Lung (tissue), 12 donors: Measurements from ENCODE around the gene THEM5. TPM values are rescaled to one million over a fixed set of nuclear protein-coding genes. Genes with fewer than 3 reads are reported as not detected.
"Not testable (repeated sequence)": the region's sequence is repeated elsewhere in the genome, so short reads cannot be mapped to it uniquely, and the experiment has no call there.

Experiments used
- ATAC-seq: fragments of 200-7000 bp; cut with Tn5 transposase; one replicate; pipeline ENCODE4 v1.9.1; 2020; ENCODE audit warnings: moderate number of reproducible peaks; ENCODE audit not compliant: insufficient read depth, low FRiP score
- DNase-seq, 3 donors: peaks; one replicate each; pipeline ENCODE4 v3.0.0-alpha.2; 2013 to 2017
- H3K27ac ChIP-seq, 2 donors: one replicate each; pipeline ENCODE4 v1.5.1; 2013; ENCODE audit warnings: mild to moderate bottlenecking in 2 of 2, moderate library complexity in 2 of 2, control low read depth in 1 of 2, inconsistent platforms in 1 of 2, low read depth in 1 of 2, low read length in 1 of 2
- H3K27me3 ChIP-seq, 3 donors: one replicate each; pipeline ENCODE4 v1.5.1; 2013; ENCODE audit warnings: low read length in 2 of 3; ENCODE audit not compliant: control insufficient read depth in 3 of 3, insufficient read depth in 3 of 3
- H3K36me3 ChIP-seq, 4 donors: one replicate each; pipeline ENCODE4 v1.5.1; 2013; ENCODE audit warnings: low read length in 4 of 4, mild to moderate bottlenecking in 1 of 4, moderate library complexity in 1 of 4; ENCODE audit not compliant: control insufficient read depth in 4 of 4, insufficient read depth in 4 of 4
- H3K4me1 ChIP-seq, 5 donors: one replicate each; pipeline ENCODE4 v1.5.1; 2013; ENCODE audit warnings: low read length in 5 of 5, mild to moderate bottlenecking in 2 of 5, moderate library complexity in 1 of 5; ENCODE audit not compliant: control insufficient read depth in 5 of 5, insufficient read depth in 5 of 5
- H3K4me3 ChIP-seq: one replicate; pipeline ENCODE4 v1.5.1; 2013; ENCODE audit warnings: mild to moderate bottlenecking, control low read depth, moderate library complexity
- H3K9ac ChIP-seq, 2 donors: one replicate each; pipeline ENCODE4 v1.5.1; 2013; ENCODE audit warnings: low read length in 2 of 2, control low read depth in 1 of 2; ENCODE audit not compliant: insufficient read depth in 1 of 2
- H3K9me3 ChIP-seq, 4 donors: one replicate each; pipeline ENCODE4 v1.5.1; 2013; ENCODE audit warnings: low read length in 3 of 4, mild to moderate bottlenecking in 1 of 4, moderate library complexity in 1 of 4; ENCODE audit not compliant: control insufficient read depth in 4 of 4, insufficient read depth in 3 of 4
- WGBS, 2 donors: extraction: QIAGEN DNeasy Blood & Tissue Kit; methylation state at CpG; one replicate each; pipeline ENCODE4 v1.1.7; 2013; 5-methylcytosine and 5-hydroxymethylcytosine counted together
- polyA plus RNA-seq, 2 donors: library from polyadenylated mRNA; stranded (reverse); fragments of 200-250 nt; gene quantifications; one replicate each; pipeline ENCODE4 v1.2.1, GENCODE V29; 2013
- total RNA-seq, 2 donors: library from RNA; depleted of rRNA in 1 of 2; stranded (reverse); fragments of >200 nt in 1 of 2; gene quantifications; one replicate each; pipeline ENCODE4 v1.2.1, GENCODE V29; 2014 to 2021
- TF ChIP-seq, protein P1 (sequence below): IDR thresholded peaks from 2 replicates; pipeline ENCODE4 v1.5.1; 2012; ENCODE audit warnings: mild to moderate bottlenecking; ENCODE audit errors: control extremely low read depth, extremely low read depth
- donor health status: control.
- donor health status: control.
- donor health status: Bipolar disorder and iron deficiency.
- donor health status: healthy.
- donor health status: DM: yes; HTN: yes; CAD: no.

The THEM5 gene
- total and polyA plus RNA-seq, 4 donors = not detected

GRCh38 chr1:151891512-151891911 lies 38.0 kb upstream of the THEM5 start:
- Histone ChIP-seq H3K4me3 (no peak overlapping the region), H3K27me3 (no peaks in the 10 kb centered on the region), H3K9ac (no peak overlapping the region), H3K9me3 (no peaks in the 10 kb centered on the region), H3K4me1 (no peaks in the 10 kb centered on the region), H3K36me3 (peaks cover 2 to 15% (median 13%) of the 10 kb centered on the region in 4 donors), H3K27ac (no peak overlapping the region)
- no peak for ATAC-seq
- no peak for DNase-seq
- 74 to 80% methylated on average over 3 of the region's 3 CpGs for WGBS, 2 donors
- TF ChIP-seq, protein P1, sequence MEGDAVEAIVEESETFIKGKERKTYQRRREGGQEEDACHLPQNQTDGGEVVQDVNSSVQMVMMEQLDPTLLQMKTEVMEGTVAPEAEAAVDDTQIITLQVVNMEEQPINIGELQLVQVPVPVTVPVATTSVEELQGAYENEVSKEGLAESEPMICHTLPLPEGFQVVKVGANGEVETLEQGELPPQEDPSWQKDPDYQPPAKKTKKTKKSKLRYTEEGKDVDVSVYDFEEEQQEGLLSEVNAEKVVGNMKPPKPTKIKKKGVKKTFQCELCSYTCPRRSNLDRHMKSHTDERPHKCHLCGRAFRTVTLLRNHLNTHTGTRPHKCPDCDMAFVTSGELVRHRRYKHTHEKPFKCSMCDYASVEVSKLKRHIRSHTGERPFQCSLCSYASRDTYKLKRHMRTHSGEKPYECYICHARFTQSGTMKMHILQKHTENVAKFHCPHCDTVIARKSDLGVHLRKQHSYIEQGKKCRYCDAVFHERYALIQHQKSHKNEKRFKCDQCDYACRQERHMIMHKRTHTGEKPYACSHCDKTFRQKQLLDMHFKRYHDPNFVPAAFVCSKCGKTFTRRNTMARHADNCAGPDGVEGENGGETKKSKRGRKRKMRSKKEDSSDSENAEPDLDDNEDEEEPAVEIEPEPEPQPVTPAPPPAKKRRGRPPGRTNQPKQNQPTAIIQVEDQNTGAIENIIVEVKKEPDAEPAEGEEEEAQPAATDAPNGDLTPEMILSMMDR = no peak

DNA sequence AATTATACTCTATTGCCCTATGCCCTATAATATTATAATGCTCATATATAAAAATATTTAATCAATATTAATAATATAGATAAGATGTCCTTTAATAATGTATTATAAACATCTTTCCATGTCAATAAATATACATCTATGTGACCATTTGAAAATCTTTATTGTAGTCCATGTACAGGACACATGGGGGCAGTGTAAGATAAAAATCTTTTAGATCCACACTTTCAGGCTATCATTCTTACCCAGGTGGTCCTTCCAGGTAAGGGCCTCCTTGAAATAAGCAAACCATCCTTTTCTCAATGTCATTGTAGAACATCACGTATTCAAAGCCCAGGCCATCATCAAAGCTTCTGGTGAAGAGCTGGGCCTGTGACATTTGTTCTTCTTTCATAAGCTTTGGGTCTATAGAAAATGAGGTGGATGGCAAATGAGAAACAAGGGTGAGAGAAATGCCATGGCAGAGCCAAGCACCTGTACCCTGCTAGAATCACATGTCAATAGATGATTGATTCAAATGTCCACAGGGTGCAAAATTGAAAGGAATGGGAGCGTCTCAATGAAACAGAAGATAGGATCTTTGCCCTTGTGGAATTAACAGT lies 35.6 kb upstream of the THEM5 start:
- peak in 1 of 3 donors; percentile 8 for DNase-seq
- Histone ChIP-seq H3K9me3 (no peaks in the 10 kb centered on the region), H3K36me3 (peaks cover 2 to 15% (median 13%) of the 10 kb centered on the region in 4 donors)

GRCh38 chr1:151887028-151887427 lies 33.5 kb upstream of the THEM5 start:
- TF ChIP-seq, protein P1 = no peak
- H3K27ac ChIP-seq = no peak overlapping the region
- no peak overlapping the region for H3K4me3 ChIP-seq
- DNase-seq (no peak), ATAC-seq (no peak)
- 91 to 100% methylated on average over 1 of the region's 1 CpG for WGBS, 2 donors
- H3K9me3 ChIP-seq = no peaks in the 10 kb centered on the region
- no peaks in the 10 kb centered on the region for H3K27me3 ChIP-seq
- peaks cover 0 to 7% (median 5%) of the 10 kb centered on the region in 4 donors for H3K36me3 ChIP-seq
- no peak overlapping the region for H3K9ac ChIP-seq
- H3K4me1 ChIP-seq = no peaks in the 10 kb centered on the region

More for the DNA sequence above, 35.6 kb upstream of the THEM5 start:
- no peaks in the 10 kb centered on the region for H3K4me1 ChIP-seq
- 94 to 99% methylated on average over 2 of the region's 2 CpGs for WGBS, 2 donors
- no peak overlapping the region for H3K9ac ChIP-seq
- TF ChIP-seq, protein P1 = no peak
- no peak for ATAC-seq
- H3K4me3 ChIP-seq = no peak overlapping the region
- H3K27me3 ChIP-seq = no peaks in the 10 kb centered on the region
- no peak overlapping the region for H3K27ac ChIP-seq

DNA sequence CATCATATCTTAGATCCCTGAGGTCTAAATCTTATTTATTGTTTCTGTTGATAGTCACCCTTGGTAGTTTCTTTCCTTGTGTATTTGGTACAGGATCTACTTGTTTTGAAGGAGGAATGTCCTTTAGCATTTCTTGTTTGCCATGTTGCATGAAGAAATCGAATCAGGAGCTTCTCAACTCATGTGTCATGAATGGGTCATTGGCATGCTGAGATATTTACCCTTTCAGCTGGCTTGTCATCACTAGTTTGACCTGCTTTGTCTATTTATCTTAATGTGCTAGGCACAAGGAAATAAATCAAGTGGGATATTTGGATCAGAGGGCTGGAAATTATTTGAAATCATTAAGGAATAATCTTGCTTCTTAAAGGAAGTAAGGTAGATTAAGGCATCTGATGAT lies 32.0 kb upstream of the THEM5 start:
- no peaks in the 10 kb centered on the region for H3K27me3 ChIP-seq
- 71 to 95% methylated on average over 1 of the region's 1 CpG for WGBS, 2 donors
- no peak overlapping the region for H3K4me3 ChIP-seq
- no peaks in the 10 kb centered on the region for H3K4me1 ChIP-seq
- H3K9ac ChIP-seq = no peak overlapping the region
- H3K9me3 ChIP-seq = no peaks in the 10 kb centered on the region
- no peak overlapping the region for H3K27ac ChIP-seq
- no peak for DNase-seq
- H3K36me3 ChIP-seq = peaks cover 1 to 7% (median 5%) of the 10 kb centered on the region in 4 donors
- ATAC-seq = no peak
- TF ChIP-seq, protein P1 = no peak

DNA sequence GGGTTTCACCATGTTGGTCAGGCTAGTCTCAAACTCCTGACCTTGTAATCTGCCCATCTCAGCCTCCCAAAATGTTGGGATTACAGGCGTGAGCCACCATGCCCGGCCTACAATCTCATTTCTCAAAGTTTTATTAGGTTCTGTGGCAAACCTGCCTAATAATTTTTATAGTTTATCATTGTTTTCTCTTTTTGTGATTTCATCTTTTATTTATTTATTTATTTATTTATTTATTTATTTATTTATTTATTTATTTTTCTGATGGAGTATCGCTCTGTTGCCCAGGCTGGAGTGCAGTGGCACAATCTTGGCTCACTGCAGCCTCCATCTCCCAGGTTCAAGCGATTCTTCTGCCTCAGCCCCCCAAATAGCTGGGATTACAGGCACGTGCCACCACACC lies 31.4 kb upstream of the THEM5 start:
- H3K9ac ChIP-seq, ATAC-seq, H3K27me3 ChIP-seq, H3K4me3 ChIP-seq, H3K36me3 ChIP-seq, H3K4me1 ChIP-seq, DNase-seq, H3K27ac ChIP-seq, H3K9me3 ChIP-seq: not testable (repeated sequence)
- WGBS, 2 donors = 97 to 98% methylated on average over 5 of the region's 5 CpGs

DNA sequence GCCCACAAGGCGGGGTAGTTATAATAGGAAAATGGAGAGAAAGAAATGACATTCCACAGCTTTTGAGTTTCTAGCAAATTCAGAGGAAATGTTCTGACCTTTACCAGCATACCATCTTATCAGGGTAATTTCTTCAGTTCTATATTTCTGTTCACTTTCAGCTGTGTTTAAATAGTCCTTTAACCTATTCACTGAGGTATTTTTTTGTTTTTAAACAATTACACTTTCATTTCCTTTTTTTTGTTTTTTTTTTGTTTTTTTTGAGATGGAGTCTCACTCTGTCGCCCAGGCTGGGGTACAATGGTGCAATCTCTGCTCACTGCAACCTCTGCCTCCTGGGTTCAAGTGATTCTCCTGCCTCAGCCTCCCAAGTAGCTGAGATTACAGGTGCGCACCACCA lies 30.9 kb upstream of the THEM5 start:
- H3K27me3 ChIP-seq, H3K4me1 ChIP-seq, DNase-seq, H3K9ac ChIP-seq, H3K4me3 ChIP-seq, H3K9me3 ChIP-seq, H3K27ac ChIP-seq, H3K36me3 ChIP-seq, ATAC-seq: not testable (repeated sequence)
- whole genome bisulfite sequencing, 2 donors = 96 to 98% methylated on average over 3 of the region's 3 CpGs
